HepG2 (cell line): Measurements from ENCODE around the gene WWP2.
A peak's percentile ranks its signal among the peaks of the same experiment; 100 is the strongest.

Experiments
- ATF2 ChIP-seq: sonication (generic); formaldehyde crosslinking; IDR thresholded peaks from 2 replicates; pipeline ENCODE4 v1.4.0; 2020; ENCODE audit warnings: missing genetic modification reagents
- KLF15 ChIP-seq: sonication (generic); formaldehyde crosslinking; IDR thresholded peaks from 2 replicates; pipeline ENCODE4 v1.8.1; 2023; ENCODE audit warnings: borderline replicate concordance, mild to moderate bottlenecking, inconsistent platforms, missing genetic modification reagents, mixed read lengths
- ZNF121 ChIP-seq: sonication (generic); formaldehyde crosslinking; IDR thresholded peaks from 2 replicates; pipeline ENCODE4 v1.5.0; 2020; ENCODE audit warnings: mild to moderate bottlenecking, missing genetic modification reagents
- ZNF549 ChIP-seq: sonication (generic); formaldehyde crosslinking; IDR thresholded peaks from 2 replicates; pipeline ENCODE4 v1.5.0; 2020; ENCODE audit warnings: missing genetic modification reagents
- TF ChIP-seq, protein P1 (sequence below): sonication (generic); formaldehyde crosslinking; IDR thresholded peaks from 2 replicates; pipeline ENCODE4 v1.4.0; 2020; ENCODE audit warnings: missing genetic modification reagents
- TF ChIP-seq, protein P2 (sequence below): sonication (generic); formaldehyde crosslinking; IDR thresholded peaks from 2 replicates; pipeline ENCODE4 v1.4.0; 2020; ENCODE audit warnings: missing genetic modification reagents, mild to moderate bottlenecking, borderline replicate concordance

DNA sequence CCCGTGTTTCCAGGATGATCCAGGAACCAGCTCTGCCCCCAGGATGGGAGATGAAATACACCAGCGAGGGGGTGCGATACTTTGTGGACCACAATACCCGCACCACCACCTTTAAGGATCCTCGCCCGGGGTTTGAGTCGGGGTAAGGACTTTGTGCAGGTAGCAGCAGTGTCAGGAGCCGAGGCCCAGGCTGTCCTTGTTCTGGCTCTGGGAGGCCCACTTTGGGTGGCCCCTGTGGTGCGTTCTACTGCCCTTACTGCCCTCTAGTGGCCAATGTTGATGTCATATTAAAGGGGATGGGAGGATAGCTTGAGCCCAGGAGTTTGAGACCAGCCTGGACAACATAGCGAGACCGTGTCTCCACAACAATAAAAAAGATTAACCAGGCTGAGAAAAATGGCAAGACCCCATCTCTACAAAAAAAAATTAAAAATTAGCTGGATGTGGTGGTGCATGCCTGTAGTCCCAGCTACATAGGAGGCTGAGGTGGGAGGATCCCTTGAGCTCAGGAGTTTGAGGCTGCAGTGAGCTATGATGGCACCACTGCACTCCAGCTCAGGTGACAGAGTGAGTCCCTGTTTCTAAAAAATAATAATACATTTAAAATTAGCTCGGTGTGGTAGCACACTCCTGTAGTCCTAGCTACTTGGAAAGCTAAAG lies 168.1 kb downstream of the WWP2 start:
- TF ChIP-seq ZNF549 (CRISPR knock-in tag): no peak
- TF ChIP-seq ZNF121: peak; percentile 83; the same call in 1 of the 2 replicates
- TF ChIP-seq ATF2 (CRISPR knock-in tag): no peak
- TF ChIP-seq, protein P1, sequence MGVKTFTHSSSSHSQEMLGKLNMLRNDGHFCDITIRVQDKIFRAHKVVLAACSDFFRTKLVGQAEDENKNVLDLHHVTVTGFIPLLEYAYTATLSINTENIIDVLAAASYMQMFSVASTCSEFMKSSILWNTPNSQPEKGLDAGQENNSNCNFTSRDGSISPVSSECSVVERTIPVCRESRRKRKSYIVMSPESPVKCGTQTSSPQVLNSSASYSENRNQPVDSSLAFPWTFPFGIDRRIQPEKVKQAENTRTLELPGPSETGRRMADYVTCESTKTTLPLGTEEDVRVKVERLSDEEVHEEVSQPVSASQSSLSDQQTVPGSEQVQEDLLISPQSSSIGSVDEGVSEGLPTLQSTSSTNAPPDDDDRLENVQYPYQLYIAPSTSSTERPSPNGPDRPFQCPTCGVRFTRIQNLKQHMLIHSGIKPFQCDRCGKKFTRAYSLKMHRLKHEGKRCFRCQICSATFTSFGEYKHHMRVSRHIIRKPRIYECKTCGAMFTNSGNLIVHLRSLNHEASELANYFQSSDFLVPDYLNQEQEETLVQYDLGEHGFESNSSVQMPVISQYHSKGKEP: no peak
- TF ChIP-seq, protein P2, sequence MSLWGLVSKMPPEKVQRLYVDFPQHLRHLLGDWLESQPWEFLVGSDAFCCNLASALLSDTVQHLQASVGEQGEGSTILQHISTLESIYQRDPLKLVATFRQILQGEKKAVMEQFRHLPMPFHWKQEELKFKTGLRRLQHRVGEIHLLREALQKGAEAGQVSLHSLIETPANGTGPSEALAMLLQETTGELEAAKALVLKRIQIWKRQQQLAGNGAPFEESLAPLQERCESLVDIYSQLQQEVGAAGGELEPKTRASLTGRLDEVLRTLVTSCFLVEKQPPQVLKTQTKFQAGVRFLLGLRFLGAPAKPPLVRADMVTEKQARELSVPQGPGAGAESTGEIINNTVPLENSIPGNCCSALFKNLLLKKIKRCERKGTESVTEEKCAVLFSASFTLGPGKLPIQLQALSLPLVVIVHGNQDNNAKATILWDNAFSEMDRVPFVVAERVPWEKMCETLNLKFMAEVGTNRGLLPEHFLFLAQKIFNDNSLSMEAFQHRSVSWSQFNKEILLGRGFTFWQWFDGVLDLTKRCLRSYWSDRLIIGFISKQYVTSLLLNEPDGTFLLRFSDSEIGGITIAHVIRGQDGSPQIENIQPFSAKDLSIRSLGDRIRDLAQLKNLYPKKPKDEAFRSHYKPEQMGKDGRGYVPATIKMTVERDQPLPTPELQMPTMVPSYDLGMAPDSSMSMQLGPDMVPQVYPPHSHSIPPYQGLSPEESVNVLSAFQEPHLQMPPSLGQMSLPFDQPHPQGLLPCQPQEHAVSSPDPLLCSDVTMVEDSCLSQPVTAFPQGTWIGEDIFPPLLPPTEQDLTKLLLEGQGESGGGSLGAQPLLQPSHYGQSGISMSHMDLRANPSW (CRISPR knock-in tag): no peak
- TF ChIP-seq KLF15: no peak
